ENCODE results near the gene ZNF138. TPM values are rescaled to one million over a fixed set of nuclear protein-coding genes. Genes with fewer than 3 reads are reported as not detected.
"Not testable (repeated sequence)": the region's sequence is repeated elsewhere in the genome, so short reads cannot be mapped to it uniquely, and the experiment has no call there.

Gene ZNF138
- total RNA-seq, 3 donors from 2014 or later, result 7.4 to 8.6 (median 8.5) TPM

GRCh38 chr7:64793106-64793755 is 997 bp upstream of the ZNF138 start:
- DNase-seq (no peak), ATAC-seq (no peak)
- Histone ChIP-seq H3K9me3 (no peaks in the 10 kb centered on the region), H3K4me3 (no peak overlapping the region), H3K4me1 (ENCODE audit: low read depth) (no peaks in the 10 kb centered on the region), H3K36me3 (ENCODE audit: low read depth) (no peaks in the 10 kb centered on the region)
- no peak for TF ChIP-seq CTCF (IDR thresholded peaks at IDR 0.05)
- intact Hi-C loops (cut with DNase I, micrococcal nuclease), result no loop called here

- no peak overlapping the region for H3K4me3 ChIP-seq
- no peak for DNase-seq
- no peak for TF ChIP-seq CTCF (IDR thresholded peaks at IDR 0.05)
- no peaks in the 10 kb centered on the region for H3K4me1 ChIP-seq (ENCODE audit: low read depth)
- intact Hi-C loops (cut with DNase I, micrococcal nuclease), result no loop called here
- no peaks in the 10 kb centered on the region for H3K36me3 ChIP-seq (ENCODE audit: low read depth)
- no peak for ATAC-seq
- H3K9me3 ChIP-seq, result no peaks in the 10 kb centered on the region
These were observed 948 bp downstream of the ZNF138 start for GRCh38 chr7:64795176-64795575.

GRCh38 chr7:64799169-64799568 is 4.9 kb downstream of the ZNF138 start:
- H3K36me3 ChIP-seq (ENCODE audit: low read depth); intact Hi-C loops (cut with DNase I, micrococcal nuclease); H3K4me3 ChIP-seq; H3K4me1 ChIP-seq (ENCODE audit: low read depth); ATAC-seq; DNase-seq; H3K9me3 ChIP-seq: not testable (repeated sequence)

GRCh38 chr7:64802699-64803098 is 8.5 kb downstream of the ZNF138 start:
- Histone ChIP-seq H3K4me1 (ENCODE audit: low read depth) (no peaks in the 10 kb centered on the region), H3K4me3 (no peak overlapping the region), H3K9me3 (no peaks in the 10 kb centered on the region), H3K36me3 (ENCODE audit: low read depth) (no peaks in the 10 kb centered on the region)
- intact Hi-C loops (cut with DNase I, micrococcal nuclease), result no loop called here
- ATAC-seq (no peak), DNase-seq (no peak)
- no peak for TF ChIP-seq CTCF (IDR thresholded peaks at IDR 0.05)

- H3K4me3 ChIP-seq, result no peak overlapping the region
- no peak for TF ChIP-seq CTCF (IDR thresholded peaks at IDR 0.05)
- intact Hi-C loops (cut with DNase I, micrococcal nuclease), result no loop called here
- no peak for DNase-seq
- H3K9me3 ChIP-seq, result peaks cover 3% of the 10 kb centered on the region
- no peaks in the 10 kb centered on the region for H3K4me1 ChIP-seq (ENCODE audit: low read depth)
- H3K36me3 ChIP-seq (ENCODE audit: low read depth), result no peaks in the 10 kb centered on the region
- ATAC-seq, result no peak
These were observed 13.6 kb downstream of the ZNF138 start for GRCh38 chr7:64807731-64808365.

GRCh38 chr7:64811767-64812166 is 17.5 kb downstream of the ZNF138 start:
- H3K4me1 ChIP-seq (ENCODE audit: low read depth), result no peaks in the 10 kb centered on the region
- no peak overlapping the region for H3K4me3 ChIP-seq
- intact Hi-C loops (cut with DNase I, micrococcal nuclease), result no loop called here
- ATAC-seq (no peak), DNase-seq (no peak)
- TF ChIP-seq CTCF (IDR thresholded peaks at IDR 0.05), result no peak
- no peaks in the 10 kb centered on the region for H3K36me3 ChIP-seq (ENCODE audit: low read depth)
- peaks cover 3% of the 10 kb centered on the region for H3K9me3 ChIP-seq

Data from mucosa of descending colon (tissue), 3 donors.